Aorta (tissue), 5 donors: ENCODE results near the gene MGMT. TPM values are rescaled to one million over a fixed set of nuclear protein-coding genes. Genes with fewer than 3 reads are reported as not detected.

Source experiments
- ATAC-seq: fragments of 200-7000 bp; cut with Tn5 transposase; one replicate; pipeline ENCODE4 v1.9.1; 2022; ENCODE audit warnings: moderate library complexity; ENCODE audit not compliant: low FRiP score
- DNase-seq, 2 donors: peaks; one replicate each; pipeline ENCODE4 v3.0.0-alpha.2; 2020
- H3K27ac ChIP-seq, 2 donors: one replicate each; pipeline ENCODE4 v1.5.1; 2013; ENCODE audit warnings: low read length in 2 of 2, mild to moderate bottlenecking in 2 of 2, moderate library complexity in 2 of 2, control low read depth in 1 of 2, inconsistent platforms in 1 of 2, low read depth in 1 of 2
- H3K27me3 ChIP-seq, 2 donors: one replicate each; pipeline ENCODE4 v1.6.1; 2013; ENCODE audit warnings: control low read depth in 1 of 2, low read length in 1 of 2, mild to moderate bottlenecking in 1 of 2, moderate library complexity in 1 of 2; ENCODE audit not compliant: insufficient read depth in 2 of 2, control insufficient read depth in 1 of 2
- H3K36me3 ChIP-seq, 2 donors: one replicate each; pipeline ENCODE4 v1.6.1; 2013; ENCODE audit warnings: control low read depth in 1 of 2, low read length in 1 of 2, mild to moderate bottlenecking in 1 of 2; ENCODE audit not compliant: insufficient read depth in 2 of 2, control insufficient read depth in 1 of 2
- H3K4me1 ChIP-seq, 2 donors: one replicate each; pipeline ENCODE4 v1.6.1; 2013; ENCODE audit warnings: low read length in 2 of 2, control low read depth in 1 of 2, mild to moderate bottlenecking in 1 of 2, moderate library complexity in 1 of 2; ENCODE audit not compliant: insufficient read depth in 2 of 2, control insufficient read depth in 1 of 2
- H3K4me3 ChIP-seq, 2 donors: one replicate each; pipeline ENCODE4 v1.5.1; 2013; ENCODE audit warnings: low read length in 2 of 2, control low read depth in 1 of 2, mild to moderate bottlenecking in 1 of 2
- H3K9me3 ChIP-seq: one replicate; pipeline ENCODE4 v1.6.1; 2013; ENCODE audit warnings: mild to moderate bottlenecking, low read length; ENCODE audit not compliant: control insufficient read depth
- WGBS, 2 donors: extraction: QIAGEN DNeasy Blood & Tissue Kit; methylation state at CpG; one replicate each; pipeline ENCODE4 v1.1.7; 2013; 5-methylcytosine and 5-hydroxymethylcytosine counted together
- intact Hi-C, 2 donors: fragments of 100-400 bp; cut with DNase I; formaldehyde crosslinking; loops; one replicate each; pipeline versions ENCODE4 v1.14.2 to v1.15.0; 2022
- polyA plus RNA-seq, 2 donors: library from polyadenylated mRNA; stranded (reverse); fragments of 200-250 nt; gene quantifications; one replicate each; pipeline ENCODE4 v1.2.3, GENCODE V29; 2013
- total RNA-seq, 2 donors: library from RNA; stranded (reverse); fragmentation: NEBNext Ultra II Directional; extraction: Animal tissue kit (Norgen Biotek cat#: 25700); gene quantifications; one replicate each; pipeline ENCODE4 v1.2.1, GENCODE V29; 2021
- donor health status: healthy with polysubstance abuse.
- donor health status: Bipolar disorder and iron deficiency.
- donor health status: DM: no; HTN: no; CAD: no.
- donor health status: DM: no; HTN: no; CAD: no.
- donor health status: DM: yes; HTN: yes; CAD: no.

The MGMT gene
- total and polyA plus RNA-seq, 4 donors, result 8.8 to 30.0 (median 14.1) TPM

DNA sequence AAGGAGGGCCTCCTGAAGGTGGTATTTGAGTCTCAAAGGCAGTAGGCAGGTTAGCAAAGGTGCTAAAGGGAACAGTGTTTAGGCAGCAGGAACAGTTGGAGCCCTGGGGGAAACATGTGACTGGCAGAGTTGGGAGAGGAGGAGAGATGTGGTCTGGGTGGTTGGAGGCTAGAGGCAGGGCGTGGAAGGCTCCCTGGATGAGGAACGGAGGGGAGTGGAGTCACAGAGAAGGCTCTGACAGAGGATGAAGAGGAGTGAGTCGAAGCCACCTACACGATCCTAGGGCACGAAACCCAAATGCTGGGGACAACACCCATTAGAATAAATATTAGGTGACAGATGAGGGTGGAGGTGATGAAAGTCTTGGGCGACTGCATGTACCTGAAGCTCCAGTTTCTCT is 19.6 kb upstream of the MGMT start:
- DNase-seq (no peak), ATAC-seq (no peak)
- Histone ChIP-seq H3K27ac (no peak overlapping the region), H3K4me1 (no peaks in the 10 kb centered on the region), H3K9me3 (no peaks in the 10 kb centered on the region), H3K36me3 (no peaks in the 10 kb centered on the region), H3K4me3 (no peak overlapping the region), H3K27me3 (no peaks in the 10 kb centered on the region)
- intact Hi-C loops, result no loop called here
- WGBS, 2 donors, result 91 to 96% methylated on average over 6 of the region's 6 CpGs

- Histone ChIP-seq H3K27ac (no peak overlapping the region), H3K4me3 (no peak overlapping the region), H3K27me3 (no peaks in the 10 kb centered on the region), H3K36me3 (no peaks in the 10 kb centered on the region), H3K4me1 (no peaks in the 10 kb centered on the region), H3K9me3 (no peaks in the 10 kb centered on the region)
- WGBS, 2 donors, result 69 to 75% methylated on average over 5 of the region's 5 CpGs
- no peak for DNase-seq
- intact Hi-C loops, result no loop called here
- ATAC-seq, result no peak
These were observed 19.0 kb upstream of the MGMT start for GRCh38 chr10:129448086-129448485.

- intact Hi-C loops, result no loop called here
- no peak for ATAC-seq
- H3K27ac ChIP-seq, result no peak overlapping the region
- no peaks in the 10 kb centered on the region for H3K27me3 ChIP-seq
- no peak for DNase-seq
- WGBS, 2 donors, result 84 to 87% methylated on average over 5 of the region's 5 CpGs
- no peaks in the 10 kb centered on the region for H3K9me3 ChIP-seq
- no peaks in the 10 kb centered on the region for H3K4me1 ChIP-seq
- H3K4me3 ChIP-seq, result no peak overlapping the region
- no peaks in the 10 kb centered on the region for H3K36me3 ChIP-seq
These were observed 18.5 kb upstream of the MGMT start for GRCh38 chr10:129448539-129448938.

DNA sequence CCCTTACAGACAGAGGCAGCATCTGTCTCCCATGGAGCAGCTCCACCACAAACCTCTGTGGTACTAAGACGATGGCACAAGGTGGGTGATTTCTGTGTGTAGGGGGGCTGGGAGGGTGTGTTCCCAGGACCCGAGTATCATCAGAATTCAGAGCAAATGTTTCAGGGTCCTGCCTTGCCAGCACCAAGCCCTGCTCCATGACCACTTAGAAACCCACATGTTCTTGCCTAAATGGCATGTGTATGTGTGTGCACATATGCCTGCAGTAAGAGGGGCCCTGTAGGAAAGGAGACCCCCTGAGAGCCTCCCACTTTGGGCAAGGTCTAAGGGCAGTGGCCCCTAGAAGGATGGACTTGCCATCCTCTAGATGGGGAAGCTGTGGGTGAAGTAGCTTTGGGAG is 17.1 kb upstream of the MGMT start:
- Histone ChIP-seq H3K36me3 (no peaks in the 10 kb centered on the region), H3K4me3 (no peak overlapping the region), H3K4me1 (no peaks in the 10 kb centered on the region), H3K27ac (no peak overlapping the region), H3K27me3 (no peaks in the 10 kb centered on the region), H3K9me3 (no peaks in the 10 kb centered on the region)
- WGBS, 2 donors, result 73 to 79% methylated on average over 2 of the region's 2 CpGs
- ATAC-seq (no peak), DNase-seq (no peak)
- intact Hi-C loops, result no loop called here

GRCh38 chr10:129450391-129450790 is 16.6 kb upstream of the MGMT start:
- ATAC-seq (no peak), DNase-seq (no peak)
- intact Hi-C loops, result no loop called here
- Histone ChIP-seq H3K4me3 (no peak overlapping the region), H3K27me3 (no peaks in the 10 kb centered on the region), H3K27ac (no peak overlapping the region), H3K36me3 (no peaks in the 10 kb centered on the region), H3K4me1 (no peaks in the 10 kb centered on the region), H3K9me3 (no peaks in the 10 kb centered on the region)
- WGBS, 2 donors, result 89% methylated on average over 3 of the region's 3 CpGs

GRCh38 chr10:129455625-129456024 is 11.4 kb upstream of the MGMT start:
- WGBS, 2 donors, result 19% methylated on average over 6 of the region's 6 CpGs
- H3K27ac ChIP-seq, result no peak overlapping the region
- H3K4me3 ChIP-seq, result no peak overlapping the region
- H3K9me3 ChIP-seq, result no peaks in the 10 kb centered on the region
- H3K4me1 ChIP-seq, result no peaks in the 10 kb centered on the region
- DNase-seq, result no peak
- no peak for ATAC-seq
- intact Hi-C loops, result no loop called here
- H3K27me3 ChIP-seq, result no peaks in the 10 kb centered on the region
- H3K36me3 ChIP-seq, result no peaks in the 10 kb centered on the region

- no peak overlapping the region for H3K27ac ChIP-seq
- DNase-seq (no peak), ATAC-seq (no peak)
- no peak overlapping the region for H3K4me3 ChIP-seq
- H3K9me3 ChIP-seq, result no peaks in the 10 kb centered on the region
- no peaks in the 10 kb centered on the region for H3K27me3 ChIP-seq
- intact Hi-C loops, result loop anchor here (10.0 kb wide), 2 partner anchors 365 to 505 kb away; partner anchors contain the start of gene EBF3 (in 1 of the 2)
- H3K4me1 ChIP-seq, result no peaks in the 10 kb centered on the region
- WGBS, 2 donors, result 90 to 94% methylated on average over 10 of the region's 10 CpGs
- no peaks in the 10 kb centered on the region for H3K36me3 ChIP-seq
These were observed 7.1 kb upstream of the MGMT start for GRCh38 chr10:129459762-129460539.

GRCh38 chr10:129462257-129462795 is 4.7 kb upstream of the MGMT start:
- Histone ChIP-seq H3K27me3 (no peaks in the 10 kb centered on the region), H3K4me3 (no peak overlapping the region), H3K36me3 (no peaks in the 10 kb centered on the region), H3K27ac (no peak overlapping the region), H3K4me1 (no peaks in the 10 kb centered on the region), H3K9me3 (no peaks in the 10 kb centered on the region)
- intact Hi-C loops, result loop anchor here (10.0 kb wide), 2 partner anchors 368 to 502 kb away; partner anchors contain the start of gene EBF3 (in 1 of the 2)
- no peak for ATAC-seq
- no peak for DNase-seq
- 90 to 93% methylated on average over 6 of the region's 6 CpGs for WGBS, 2 donors

DNA sequence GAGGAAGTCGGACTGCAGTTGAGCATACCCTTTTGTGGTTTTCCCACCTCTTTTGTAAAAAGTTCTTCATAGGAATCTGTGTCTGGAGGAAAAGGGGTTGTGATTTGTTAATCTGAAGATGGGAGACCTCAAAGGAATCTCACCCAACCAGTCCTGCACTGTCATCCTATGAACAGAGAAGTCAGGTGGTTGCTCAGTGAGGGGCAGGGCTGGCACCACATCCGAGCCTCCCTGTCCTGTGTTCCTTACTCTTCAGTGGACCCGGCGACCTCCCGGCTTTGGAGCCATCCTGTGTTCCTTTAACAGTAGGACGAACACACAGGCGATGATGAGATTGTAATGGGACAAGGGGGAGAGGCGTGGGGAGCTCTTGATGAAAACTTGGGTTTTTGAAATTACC is 2.8 kb upstream of the MGMT start:
- WGBS, 2 donors, result 94% methylated on average over 8 of the region's 8 CpGs
- H3K4me1 ChIP-seq, result no peaks in the 10 kb centered on the region

More for the DNA sequence above, 2.8 kb upstream of the MGMT start:
- intact Hi-C loops, result loop anchor here (10.0 kb wide), 2 partner anchors 369 to 501 kb away; partner anchors contain the start of gene EBF3 (in 1 of the 2)
- Histone ChIP-seq H3K36me3 (no peaks in the 10 kb centered on the region), H3K27me3 (no peaks in the 10 kb centered on the region), H3K9me3 (no peaks in the 10 kb centered on the region), H3K4me3 (no peak overlapping the region), H3K27ac (no peak overlapping the region)
- no peak for DNase-seq
- no peak for ATAC-seq
